ENCODE results near the gene TRIM26. TPM values are rescaled to one million over a fixed set of nuclear protein-coding genes. Genes with fewer than 3 reads are reported as not detected.

Gene TRIM26
- polyA plus RNA-seq, 3 donors = 16.4 to 26.4 (median 26.0) TPM

DNA sequence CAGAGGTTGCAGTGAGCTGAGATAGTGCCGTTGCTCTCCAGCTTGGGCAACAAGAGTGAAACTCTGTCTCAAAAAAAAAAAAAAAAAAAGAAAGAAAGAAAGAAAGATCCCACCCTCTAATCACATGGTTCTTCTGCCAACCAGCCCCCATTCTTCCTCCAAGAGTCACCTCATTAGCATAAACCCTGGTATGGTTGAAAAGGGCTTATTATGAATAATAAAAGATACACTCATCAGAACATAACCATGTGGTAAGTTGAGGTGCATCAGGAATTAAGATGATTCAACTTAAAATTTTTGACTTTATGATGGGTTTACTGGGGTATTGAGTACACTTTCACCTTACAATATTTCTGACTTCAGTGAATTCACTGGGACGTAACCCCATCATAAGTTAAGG lies 78.1 kb downstream of the TRIM26 start:
- Mint-ChIP-seq H3K4me3 (no peak overlapping the region), H3K27me3 (ENCODE audit: low read depth in 3 of 3) (peaks cover 32 to 36% (median 34%) of the 10 kb centered on the region in 3 donors), H3K9me3 (peaks cover 0 to 2% (median 0%) of the 10 kb centered on the region in 7 donors), H3K36me3 (peaks cover 0 to 2% of the 10 kb centered on the region in 2 donors), H3K4me1 (peaks cover 9% of the 10 kb centered on the region), H3K27ac (no peak overlapping the region)
- no peak overlapping the region for H3K9ac ChIP-seq (ENCODE audit: insufficient read depth, low read length, poor library complexity, severe bottlenecking)
- peaks cover 0 to 1% of the 10 kb centered on the region in 2 donors for H3K4me1 ChIP-seq (ENCODE audit: control insufficient read depth in 1 of 2, insufficient read depth in 2 of 2, low read length in 2 of 2)
- no peaks in the 10 kb centered on the region for H3K36me3 ChIP-seq (replicated peaks in 1 of 2; ENCODE audit: control insufficient read depth in 1 of 2, insufficient read depth in 2 of 2, low read length in 2 of 2)
- no peak overlapping the region for H3K4me2 ChIP-seq (replicated peaks; ENCODE audit: extremely low read depth, low read length, poor library complexity, severe bottlenecking)
- no peak overlapping the region for H3K4me3 ChIP-seq (replicated peaks in 1 of 3; ENCODE audit: low read depth in 2 of 3, low read length in 3 of 3)
- H3K9me3 ChIP-seq (replicated peaks in 1 of 2; ENCODE audit: control insufficient read depth in 1 of 2, insufficient read depth in 1 of 2, low read length in 2 of 2) = no peaks in the 10 kb centered on the region
- peaks cover 20 to 36% of the 10 kb centered on the region in 2 donors for H3K27me3 ChIP-seq (ENCODE audit: control insufficient read depth in 2 of 2, insufficient read depth in 2 of 2, low read length in 2 of 2)
- H3K79me2 ChIP-seq (ENCODE audit: insufficient read depth, low read length) = no peaks in the 10 kb centered on the region
- no peak for DNase-seq
- no peak overlapping the region for H2AFZ ChIP-seq (ENCODE audit: insufficient read depth, low read depth, low read length, poor library complexity, severe bottlenecking)
- intact Hi-C loops (cut with micrococcal nuclease) = no loop called here
- no peaks in the 10 kb centered on the region for H4K20me1 ChIP-seq (ENCODE audit: insufficient read depth, low read length)
- no peak overlapping the region for H3K27ac ChIP-seq (ENCODE audit: low read depth in 1 of 2, low read length in 2 of 2)
- TF ChIP-seq, protein P1, sequence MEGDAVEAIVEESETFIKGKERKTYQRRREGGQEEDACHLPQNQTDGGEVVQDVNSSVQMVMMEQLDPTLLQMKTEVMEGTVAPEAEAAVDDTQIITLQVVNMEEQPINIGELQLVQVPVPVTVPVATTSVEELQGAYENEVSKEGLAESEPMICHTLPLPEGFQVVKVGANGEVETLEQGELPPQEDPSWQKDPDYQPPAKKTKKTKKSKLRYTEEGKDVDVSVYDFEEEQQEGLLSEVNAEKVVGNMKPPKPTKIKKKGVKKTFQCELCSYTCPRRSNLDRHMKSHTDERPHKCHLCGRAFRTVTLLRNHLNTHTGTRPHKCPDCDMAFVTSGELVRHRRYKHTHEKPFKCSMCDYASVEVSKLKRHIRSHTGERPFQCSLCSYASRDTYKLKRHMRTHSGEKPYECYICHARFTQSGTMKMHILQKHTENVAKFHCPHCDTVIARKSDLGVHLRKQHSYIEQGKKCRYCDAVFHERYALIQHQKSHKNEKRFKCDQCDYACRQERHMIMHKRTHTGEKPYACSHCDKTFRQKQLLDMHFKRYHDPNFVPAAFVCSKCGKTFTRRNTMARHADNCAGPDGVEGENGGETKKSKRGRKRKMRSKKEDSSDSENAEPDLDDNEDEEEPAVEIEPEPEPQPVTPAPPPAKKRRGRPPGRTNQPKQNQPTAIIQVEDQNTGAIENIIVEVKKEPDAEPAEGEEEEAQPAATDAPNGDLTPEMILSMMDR (IDR thresholded peaks at IDR 0.05) = no peak
- WGBS (ENCODE audit: insufficient coverage) = no CpG with 5 or more reads among the region's 2 CpGs

Other genes with a start within 250 kb of the TRIM26 start
- 10 to 100 TPM; 36.2 to 62.4 (median 45.0) TPM for gene POLR1H, start 152.1 kb downstream of the TRIM26 start, polyA plus RNA-seq
- 100 to 1,000 TPM in 1 of 3 donors, 10 to 100 TPM in 2; 49.3 to 107 (median 67.7) TPM for gene PPP1R11, start 146.2 kb downstream of the TRIM26 start, polyA plus RNA-seq
- under 1 TPM in 1 of 3 donors, not detected in 2; 0.04 TPM for gene RNF39, start 137.6 kb downstream of the TRIM26 start, polyA plus RNA-seq
- gene TRIM31, start 100.3 kb downstream of the TRIM26 start, polyA plus RNA-seq = not detected
- not detected for gene TRIM40, start 77.3 kb downstream of the TRIM26 start, polyA plus RNA-seq
- not detected for gene TRIM10, start 52.2 kb downstream of the TRIM26 start, polyA plus RNA-seq
- gene TRIM15, start 49.9 kb downstream of the TRIM26 start, polyA plus RNA-seq = not detected
- 10 to 100 TPM in 1 of 3 donors, 1 to 10 TPM in 2; 3.5 to 16.3 (median 3.6) TPM for gene TRIM39, start 113.5 kb upstream of the TRIM26 start, polyA plus RNA-seq
- gene RPP21, start 131.8 kb upstream of the TRIM26 start, polyA plus RNA-seq = 10 to 100 TPM; 59.2 to 63.6 (median 59.5) TPM

Measured in CD14-positive monocyte (primary cell).